Left ventricle myocardium superior (tissue), 1 donor: Measurements from ENCODE around the gene RHEB. TPM values are rescaled to one million over a fixed set of nuclear protein-coding genes. Genes with fewer than 3 reads are reported as not detected.
A peak's percentile ranks its signal among the peaks of the same experiment; 100 is the strongest.

Experiments used
- ATAC-seq: fragments of 200-7000 bp; cut with Tn5 transposase; one replicate; pipeline ENCODE4 v1.9.1; 2020; ENCODE audit warnings: mild to moderate bottlenecking, moderate library complexity
- DNase-seq: peaks from one replicate; pipeline ENCODE4 v3.0.0-alpha.2; 2020
- intact Hi-C: fragments of 100-400 bp; cut with micrococcal nuclease; formaldehyde crosslinking; loops from one replicate; pipeline ENCODE4 v1.11.0; 2022
- long read RNA-seq: library from polyadenylated mRNA; unstranded; transcript quantifications from one replicate; pipeline ENCODE4 v2.0.0, GENCODE V29; 2021
- total RNA-seq: library from RNA; stranded (reverse); fragmentation: NEBNext Ultra II Directional; extraction: Animal tissue kit (Norgen Biotek cat#: 25700); gene quantifications from one replicate; pipeline ENCODE4 v1.2.1, GENCODE V29; 2021
- donor health status: DM: no; HTN: yes; CAD: no; lungs with severe emphysema.

The RHEB gene
- 116 TPM for total RNA-seq
- long read RNA-seq, transcript RHEB-201 (8 exons, 2,075 nt), result major isoform, 249 of 260 reads
- long read RNA-seq, partial matches to known transcripts, result 8 of 260 reads
- long read RNA-seq, other reads (novel, unspliced or antisense), result 3 of 260 reads

GRCh38 chr7:151519765-151520418 is at the start of gene RHEB:
TSS of gene RHEB (minus strand) at chr7:151519895. CDS start at chr7:151519511, 384 bp downstream.
- intact Hi-C loops, result no loop called here
- DNase-seq (peak; percentile 99), ATAC-seq (peak; percentile 93)

GRCh38 chr7:151566897-151567320 is 47.2 kb upstream of the RHEB start:
- DNase-seq, result peak; percentile 47

GRCh38 chr7:151565541-151565940 is 45.8 kb upstream of the RHEB start:
- no peak for ATAC-seq
- no peak for DNase-seq

More at GRCh38 chr7:151566897-151567320, 47.2 kb upstream of the RHEB start:
- ATAC-seq, result peak; percentile 79
- intact Hi-C loops, result no loop called here

GRCh38 chr7:151560243-151560642 is 40.5 kb upstream of the RHEB start:
- no peak for DNase-seq
- intact Hi-C loops, result no loop called here

More at GRCh38 chr7:151565541-151565940, 45.8 kb upstream of the RHEB start:
- intact Hi-C loops, result no loop called here

GRCh38 chr7:151559557-151560183 is 40.0 kb upstream of the RHEB start:
- ATAC-seq, result no peak
- intact Hi-C loops, result no loop called here
- DNase-seq, result no peak

More at GRCh38 chr7:151560243-151560642, 40.5 kb upstream of the RHEB start:
- ATAC-seq, result no peak

- ATAC-seq (no peak), DNase-seq (no peak)
- intact Hi-C loops, result no loop called here
These were observed 38.9 kb upstream of the RHEB start for GRCh38 chr7:151558575-151558974.

- intact Hi-C loops, result no loop called here
- DNase-seq (no peak), ATAC-seq (no peak)
These were observed 36.9 kb upstream of the RHEB start for GRCh38 chr7:151556592-151556991.

GRCh38 chr7:151553356-151553755 is 33.7 kb upstream of the RHEB start:
- DNase-seq, result no peak
- ATAC-seq, result peak; percentile 8
- intact Hi-C loops, result no loop called here

- peak; percentile 90 for ATAC-seq
- DNase-seq, result peak; percentile 57
- intact Hi-C loops, result no loop called here
These were observed 32.8 kb upstream of the RHEB start for GRCh38 chr7:151552352-151553028.

- intact Hi-C loops, result no loop called here
- DNase-seq (no peak), ATAC-seq (no peak)
These were observed 32.1 kb upstream of the RHEB start for GRCh38 chr7:151551820-151552219.

- intact Hi-C loops, result no loop called here
- DNase-seq (no peak), ATAC-seq (no peak)
These were observed 31.1 kb upstream of the RHEB start for GRCh38 chr7:151550656-151551286.

- ATAC-seq, result no peak
- intact Hi-C loops, result no loop called here
- no peak for DNase-seq
These were observed 29.9 kb upstream of the RHEB start for GRCh38 chr7:151549644-151550043.

GRCh38 chr7:151549083-151549482 is 29.4 kb upstream of the RHEB start:
- intact Hi-C loops, result no loop called here
- ATAC-seq (no peak), DNase-seq (no peak)

GRCh38 chr7:151544183-151544582 is 24.5 kb upstream of the RHEB start:
- ATAC-seq, result no peak
- intact Hi-C loops, result no loop called here

GRCh38 chr7:151542606-151543130 is 23.0 kb upstream of the RHEB start:
- intact Hi-C loops, result no loop called here
- ATAC-seq (no peak), DNase-seq (no peak)

More at GRCh38 chr7:151544183-151544582, 24.5 kb upstream of the RHEB start:
- no peak for DNase-seq

GRCh38 chr7:151541709-151542499 is 22.2 kb upstream of the RHEB start:
- intact Hi-C loops, result no loop called here
- peak; percentile 51 for ATAC-seq
- DNase-seq, result peak; percentile 58

- no peak for DNase-seq
- no peak for ATAC-seq
- intact Hi-C loops, result no loop called here
These were observed 20.5 kb upstream of the RHEB start for GRCh38 chr7:151540146-151540545.

GRCh38 chr7:151539088-151539671 is 19.5 kb upstream of the RHEB start:
- ATAC-seq, result peak; percentile 89
- intact Hi-C loops, result no loop called here
- no peak for DNase-seq
